Neural progenitor cell (in vitro differentiated cells): ENCODE data around the gene PRDM4. TPM values are rescaled to one million over a fixed set of nuclear protein-coding genes. Genes with fewer than 3 reads are reported as not detected.

ENCODE experiments used
- DNase-seq: peaks from one replicate; pipeline ENCODE4 v3.0.0-alpha.2; 2016; ENCODE audit warnings: low spot score
- H2AFZ ChIP-seq: fragments of 200-600 bp; sonication (generic); replicated peaks from 2 replicates; pipeline ENCODE4 v1.6.1; 2016; ENCODE audit warnings: antibody characterized with exemption
- H3F3A ChIP-seq: fragments of 200-600 bp; sonication (generic); 2 replicates; pipeline ENCODE4 v1.6.1; 2016; ENCODE audit warnings: antibody characterized with exemption, low read depth
- H3K27ac ChIP-seq: fragments of 200-600 bp; sonication (generic); 2 replicates; pipeline ENCODE4 v1.5.1; 2016; ENCODE audit warnings: mild to moderate bottlenecking
- H3K27me3 ChIP-seq: fragments of 200-600 bp; sonication (generic); 2 replicates; pipeline ENCODE4 v1.6.1; 2016; ENCODE audit warnings: mild to moderate bottlenecking, moderate library complexity
- H3K36me3 ChIP-seq: fragments of 200-600 bp; sonication (generic); 2 replicates; pipeline ENCODE4 v1.5.1; 2016
- H3K4me1 ChIP-seq: fragments of 200-600 bp; sonication (generic); 2 replicates; pipeline ENCODE4 v1.6.1; 2016; ENCODE audit warnings: mixed run types
- H3K4me2 ChIP-seq: fragments of 200-600 bp; sonication (generic); 2 replicates; pipeline ENCODE4 v1.6.1; 2016
- H3K4me3 ChIP-seq: fragments of 200-600 bp; sonication (generic); 2 replicates; pipeline ENCODE4 v1.5.1; 2016
- H3K79me2 ChIP-seq: fragments of 200-600 bp; sonication (generic); 2 replicates; pipeline ENCODE4 v1.6.1; 2016; ENCODE audit warnings: low read depth
- H3K9ac ChIP-seq: fragments of 200-600 bp; sonication (generic); 2 replicates; pipeline ENCODE4 v1.6.1; 2016
- H3K9me3 ChIP-seq: fragments of 200-600 bp; sonication (generic); 2 replicates; pipeline ENCODE4 v1.5.1; 2016; ENCODE audit warnings: low read depth
- H4K20me1 ChIP-seq: fragments of 200-600 bp; sonication (generic); 2 replicates; pipeline ENCODE4 v1.6.1; 2016; ENCODE audit warnings: low read depth
- H3K27ac Mint-ChIP-seq: 3 replicates; pipeline ENCODE4 v1.8.0; 2021; ENCODE audit warnings: mixed read lengths
- H3K27me3 Mint-ChIP-seq: 2 replicates; pipeline ENCODE4 v1.8.0; 2022; ENCODE audit warnings: low read depth, mild to moderate bottlenecking, inconsistent platforms, moderate library complexity, mixed read lengths; ENCODE audit not compliant: insufficient read depth
- H3K36me3 Mint-ChIP-seq: 3 replicates; pipeline ENCODE4 v1.8.0; 2021; ENCODE audit warnings: mixed read lengths
- H3K4me1 Mint-ChIP-seq: 3 replicates; pipeline ENCODE4 v1.8.0; 2021; ENCODE audit warnings: mixed read lengths
- H3K4me3 Mint-ChIP-seq: 3 replicates; pipeline ENCODE4 v1.8.0; 2021; ENCODE audit warnings: mild to moderate bottlenecking, moderate library complexity, mixed read lengths
- H3K9me3 Mint-ChIP-seq: 3 replicates; pipeline ENCODE4 v1.8.0; 2020; ENCODE audit warnings: mixed read lengths
- CTCF ChIP-seq: fragments of 200-600 bp; sonication (generic); IDR thresholded peaks from 2 replicates; pipeline ENCODE4 v1.5.1; 2017; ENCODE audit warnings: antibody characterized with exemption, mild to moderate bottlenecking
- EZH2 ChIP-seq: fragments of 200-600 bp; sonication (generic); IDR thresholded peaks from 2 replicates; pipeline ENCODE4 v1.6.1; 2017; ENCODE audit warnings: antibody characterized with exemption, mild to moderate bottlenecking, moderate library complexity
- EZH2phosphoT487 ChIP-seq: fragments of 200-600 bp; sonication (generic); IDR thresholded peaks from 2 replicates; pipeline ENCODE4 v1.6.1; 2017; ENCODE audit warnings: antibody characterized with exemption
- total RNA-seq: library from RNA; depleted of rRNA; stranded (reverse); fragments of >200 nt; gene quantifications from 2 replicates; pipeline ENCODE4 v1.2.3, GENCODE V29; 2015; ENCODE audit warnings: low replicate concordance

Gene PRDM4
- total RNA-seq, 1 donor from 2014 or later, result 19.3 TPM

GRCh38 chr12:107734139-107734538 lies 26.8 kb downstream of the PRDM4 start:
- no peaks in the 10 kb centered on the region for H3K27me3 ChIP-seq
- Mint-ChIP-seq H3K9me3 (no peaks in the 10 kb centered on the region), H3K36me3 (peaks cover 39% of the 10 kb centered on the region), H3K27me3 (no peaks in the 10 kb centered on the region), H3K4me3 (no peak overlapping the region), H3K4me1 (no peaks in the 10 kb centered on the region), H3K27ac (no peak overlapping the region)
- H2AFZ ChIP-seq, result no peak overlapping the region
- no peak for TF ChIP-seq EZH2
- no peak for TF ChIP-seq CTCF
- TF ChIP-seq EZH2phosphoT487, result no peak
- no peak overlapping the region for H3K4me3 ChIP-seq
- H4K20me1 ChIP-seq, result no peaks in the 10 kb centered on the region
- H3K4me1 ChIP-seq, result no peaks in the 10 kb centered on the region
- no peaks in the 10 kb centered on the region for H3K9me3 ChIP-seq
- no peak for DNase-seq
- peaks cover 11% of the 10 kb centered on the region for H3K36me3 ChIP-seq
- no peak overlapping the region for H3K4me2 ChIP-seq
- no peaks in the 10 kb centered on the region for H3F3A ChIP-seq
- H3K27ac ChIP-seq, result no peak overlapping the region
- no peak overlapping the region for H3K9ac ChIP-seq
- no peaks in the 10 kb centered on the region for H3K79me2 ChIP-seq

- Histone ChIP-seq H3K27me3 (no peaks in the 10 kb centered on the region), H3K36me3 (peaks cover 4% of the 10 kb centered on the region), H4K20me1 (no peaks in the 10 kb centered on the region), H3K9ac (no peak overlapping the region), H3K4me3 (no peak overlapping the region), H3K4me2 (no peak overlapping the region), H2AFZ (no peak overlapping the region), H3F3A (no peaks in the 10 kb centered on the region), H3K4me1 (no peaks in the 10 kb centered on the region), H3K79me2 (no peaks in the 10 kb centered on the region), H3K9me3 (no peaks in the 10 kb centered on the region), H3K27ac (no peak overlapping the region)
- Mint-ChIP-seq H3K27ac (no peak overlapping the region), H3K36me3 (peaks cover 28% of the 10 kb centered on the region), H3K27me3 (no peaks in the 10 kb centered on the region), H3K9me3 (peaks cover under 1% of the 10 kb centered on the region), H3K4me3 (no peak overlapping the region), H3K4me1 (no peaks in the 10 kb centered on the region)
- TF ChIP-seq EZH2 (no peak), CTCF (no peak), EZH2phosphoT487 (no peak)
- DNase-seq, result no peak
These were observed 28.6 kb downstream of the PRDM4 start for GRCh38 chr12:107732365-107732764.

GRCh38 chr12:107731366-107731765 lies 29.6 kb downstream of the PRDM4 start:
- H3K4me2 ChIP-seq, result no peak overlapping the region
- Mint-ChIP-seq H3K9me3 (peaks cover 5% of the 10 kb centered on the region), H3K27ac (no peak overlapping the region), H3K4me1 (no peaks in the 10 kb centered on the region), H3K36me3 (peaks cover 20% of the 10 kb centered on the region), H3K4me3 (no peak overlapping the region), H3K27me3 (no peaks in the 10 kb centered on the region)
- no peak overlapping the region for H3K9ac ChIP-seq
- no peaks in the 10 kb centered on the region for H3F3A ChIP-seq
- no peaks in the 10 kb centered on the region for H3K79me2 ChIP-seq
- no peak for DNase-seq
- no peaks in the 10 kb centered on the region for H4K20me1 ChIP-seq
- no peak overlapping the region for H3K27ac ChIP-seq
- no peak overlapping the region for H2AFZ ChIP-seq
- H3K9me3 ChIP-seq, result no peaks in the 10 kb centered on the region
- TF ChIP-seq EZH2, result no peak
- no peak for TF ChIP-seq CTCF
- TF ChIP-seq EZH2phosphoT487, result no peak
- H3K27me3 ChIP-seq, result no peaks in the 10 kb centered on the region
- H3K36me3 ChIP-seq, result no peaks in the 10 kb centered on the region
- no peaks in the 10 kb centered on the region for H3K4me1 ChIP-seq
- H3K4me3 ChIP-seq, result no peak overlapping the region
